Measurements from ENCODE around the gene FBXL13. TPM values are rescaled to one million over a fixed set of nuclear protein-coding genes. Genes with fewer than 3 reads are reported as not detected.
A peak's percentile ranks its signal among the peaks of the same experiment; 100 is the strongest.
"Not testable (repeated sequence)": the region's sequence is repeated elsewhere in the genome, so short reads cannot be mapped to it uniquely, and the experiment has no call there.

The FBXL13 gene
- total and polyA plus RNA-seq, 5 donors, result 0.07 to 1.3 (median 0.68) TPM

- H3K27ac ChIP-seq (ENCODE audit: low read length); H3K4me1 ChIP-seq (ENCODE audit: control insufficient read depth, insufficient read depth, low read length); H3K4me3 ChIP-seq (ENCODE audit: low read length); DNase-seq; H3K27me3 ChIP-seq (ENCODE audit: control insufficient read depth, insufficient read depth); intact Hi-C loops (cut with DNase I); ATAC-seq; H3K9me3 ChIP-seq (ENCODE audit: control insufficient read depth, low read length): not testable (repeated sequence)
- 95% methylated on average over 3 of the region's 3 CpGs for WGBS
Observed at GRCh38 chr7:102958004-102958403, 116.6 kb downstream of the FBXL13 start.

- ATAC-seq; H3K27ac ChIP-seq (ENCODE audit: low read length); DNase-seq; H3K9me3 ChIP-seq (ENCODE audit: control insufficient read depth, low read length); H3K4me3 ChIP-seq (ENCODE audit: low read length); H3K27me3 ChIP-seq (ENCODE audit: control insufficient read depth, insufficient read depth); H3K4me1 ChIP-seq (ENCODE audit: control insufficient read depth, insufficient read depth, low read length); intact Hi-C loops (cut with DNase I): not testable (repeated sequence)
- WGBS, result 96% methylated on average over 4 of the region's 4 CpGs
Observed at GRCh38 chr7:102954359-102954758, 120.2 kb downstream of the FBXL13 start.

GRCh38 chr7:102953406-102953805 lies 121.2 kb downstream of the FBXL13 start:
- no peaks in the 10 kb centered on the region for H3K4me1 ChIP-seq (ENCODE audit: control insufficient read depth, insufficient read depth, low read length)
- no peaks in the 10 kb centered on the region for H3K9me3 ChIP-seq (ENCODE audit: control insufficient read depth, low read length)
- H3K27ac ChIP-seq (ENCODE audit: low read length), result no peak overlapping the region
- DNase-seq (no peak), ATAC-seq (no peak)
- intact Hi-C loops (cut with DNase I), result no loop called here
- H3K27me3 ChIP-seq (ENCODE audit: control insufficient read depth, insufficient read depth), result no peaks in the 10 kb centered on the region
- H3K4me3 ChIP-seq (ENCODE audit: low read length), result no peak overlapping the region

GRCh38 chr7:102951839-102952238 lies 122.8 kb downstream of the FBXL13 start:
- intact Hi-C loops (cut with DNase I), result no loop called here
- ATAC-seq, result no peak
- no peaks in the 10 kb centered on the region for H3K4me1 ChIP-seq (ENCODE audit: control insufficient read depth, insufficient read depth, low read length)
- no peaks in the 10 kb centered on the region for H3K27me3 ChIP-seq (ENCODE audit: control insufficient read depth, insufficient read depth)
- DNase-seq, result no peak
- no peak overlapping the region for H3K4me3 ChIP-seq (ENCODE audit: low read length)
- no peak overlapping the region for H3K27ac ChIP-seq (ENCODE audit: low read length)
- H3K9me3 ChIP-seq (ENCODE audit: control insufficient read depth, low read length), result no peaks in the 10 kb centered on the region
- WGBS, result 97% methylated on average over 3 of the region's 3 CpGs

- 92% methylated on average over 4 of the region's 4 CpGs for WGBS
- DNase-seq (no peak), ATAC-seq (no peak)
- Histone ChIP-seq H3K9me3 (ENCODE audit: control insufficient read depth, low read length) (no peaks in the 10 kb centered on the region), H3K27me3 (ENCODE audit: control insufficient read depth, insufficient read depth) (no peaks in the 10 kb centered on the region), H3K4me3 (ENCODE audit: low read length) (no peak overlapping the region), H3K27ac (ENCODE audit: low read length) (no peak overlapping the region), H3K4me1 (ENCODE audit: control insufficient read depth, insufficient read depth, low read length) (no peaks in the 10 kb centered on the region)
- intact Hi-C loops (cut with DNase I), result no loop called here
Observed at GRCh38 chr7:102944241-102944640, 130.4 kb downstream of the FBXL13 start.

DNA sequence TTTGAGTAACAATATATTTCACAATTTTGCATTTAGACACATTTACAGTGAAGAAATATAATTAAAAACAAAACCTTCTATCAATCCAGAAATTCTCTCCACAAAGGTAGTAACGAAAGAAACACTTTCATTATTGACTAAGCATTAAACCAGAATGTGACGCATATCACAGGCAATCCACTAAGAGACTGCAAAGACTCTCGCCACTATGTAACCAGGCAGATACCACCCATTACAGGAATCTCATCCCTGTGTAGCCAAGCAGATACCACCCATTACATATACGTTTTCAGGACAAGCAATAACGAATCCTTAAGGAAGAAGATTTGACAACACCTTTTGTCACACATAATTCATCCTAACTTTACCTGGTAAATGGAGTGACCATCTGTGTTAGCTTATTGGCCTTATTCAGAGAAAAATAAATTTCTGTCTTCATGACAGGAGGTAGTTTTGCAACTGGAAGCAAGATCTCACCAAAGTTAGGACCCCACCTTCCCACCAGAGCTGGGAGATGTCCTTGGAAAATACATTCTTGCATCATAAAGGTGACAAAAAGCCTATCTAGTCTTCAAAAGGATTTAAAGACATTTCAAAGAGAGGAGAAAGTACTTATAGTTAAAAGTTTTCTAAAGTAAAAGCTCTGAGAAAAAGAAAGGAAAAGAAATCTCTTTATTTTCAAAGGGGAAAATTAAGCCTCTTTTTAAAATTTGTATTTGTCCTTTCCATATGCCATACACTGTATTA lies 131.0 kb downstream of the FBXL13 start:
- Histone ChIP-seq H3K4me1 (ENCODE audit: control insufficient read depth, insufficient read depth, low read length) (peaks cover 2% of the 10 kb centered on the region), H3K9me3 (ENCODE audit: control insufficient read depth, low read length) (no peaks in the 10 kb centered on the region), H3K4me3 (ENCODE audit: low read length) (no peak overlapping the region), H3K27ac (ENCODE audit: low read length) (no peak overlapping the region), H3K27me3 (ENCODE audit: control insufficient read depth, insufficient read depth) (no peaks in the 10 kb centered on the region)
- no peak for ATAC-seq
- WGBS, result 80% methylated on average over 5 of the region's 5 CpGs
- DNase-seq, result no peak
- intact Hi-C loops (cut with DNase I), result no loop called here

DNA sequence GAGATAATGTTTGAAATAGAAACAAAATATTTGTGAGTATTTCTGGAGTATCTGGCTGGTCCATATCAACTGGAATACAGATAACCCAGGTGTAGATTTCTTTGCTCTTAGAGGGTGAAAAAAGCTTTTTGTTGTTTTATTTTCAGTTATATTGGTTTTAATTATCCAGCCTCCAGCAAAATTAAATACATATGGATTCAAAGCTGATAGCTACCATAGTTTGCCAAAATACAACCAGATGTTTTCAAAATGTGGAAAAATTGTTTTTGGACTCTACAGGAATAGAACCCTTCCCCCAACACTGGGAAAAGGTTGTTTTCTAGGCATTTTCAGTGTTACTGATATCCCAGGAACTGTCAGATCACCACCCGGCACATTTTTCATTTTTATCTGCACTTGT lies 131.7 kb downstream of the FBXL13 start:
- H3K27me3 ChIP-seq (ENCODE audit: control insufficient read depth, insufficient read depth), result no peaks in the 10 kb centered on the region
- no peak overlapping the region for H3K27ac ChIP-seq (ENCODE audit: low read length)
- WGBS, result 64% methylated on average over 1 of the region's 1 CpG
- peaks cover 2% of the 10 kb centered on the region for H3K4me1 ChIP-seq (ENCODE audit: control insufficient read depth, insufficient read depth, low read length)
- no peak overlapping the region for H3K4me3 ChIP-seq (ENCODE audit: low read length)
- intact Hi-C loops (cut with DNase I), result no loop called here
- no peak for ATAC-seq
- DNase-seq, result no peak
- H3K9me3 ChIP-seq (ENCODE audit: control insufficient read depth, low read length), result no peaks in the 10 kb centered on the region

GRCh38 chr7:102942181-102942866 lies 132.3 kb downstream of the FBXL13 start:
- no peaks in the 10 kb centered on the region for H3K27me3 ChIP-seq (ENCODE audit: control insufficient read depth, insufficient read depth)

GRCh38 chr7:102938679-102939078 lies 135.9 kb downstream of the FBXL13 start:
- intact Hi-C loops (cut with DNase I), result no loop called here

More at GRCh38 chr7:102942181-102942866, 132.3 kb downstream of the FBXL13 start:
- WGBS, result 56% methylated on average over 4 of the region's 4 CpGs
- H3K4me3 ChIP-seq (ENCODE audit: low read length), result no peak overlapping the region
- intact Hi-C loops (cut with DNase I), result no loop called here
- H3K27ac ChIP-seq (ENCODE audit: low read length), result no peak overlapping the region
- no peak for ATAC-seq
- no peak for DNase-seq
- no peaks in the 10 kb centered on the region for H3K9me3 ChIP-seq (ENCODE audit: control insufficient read depth, low read length)
- H3K4me1 ChIP-seq (ENCODE audit: control insufficient read depth, insufficient read depth, low read length), result peaks cover 2% of the 10 kb centered on the region

DNA sequence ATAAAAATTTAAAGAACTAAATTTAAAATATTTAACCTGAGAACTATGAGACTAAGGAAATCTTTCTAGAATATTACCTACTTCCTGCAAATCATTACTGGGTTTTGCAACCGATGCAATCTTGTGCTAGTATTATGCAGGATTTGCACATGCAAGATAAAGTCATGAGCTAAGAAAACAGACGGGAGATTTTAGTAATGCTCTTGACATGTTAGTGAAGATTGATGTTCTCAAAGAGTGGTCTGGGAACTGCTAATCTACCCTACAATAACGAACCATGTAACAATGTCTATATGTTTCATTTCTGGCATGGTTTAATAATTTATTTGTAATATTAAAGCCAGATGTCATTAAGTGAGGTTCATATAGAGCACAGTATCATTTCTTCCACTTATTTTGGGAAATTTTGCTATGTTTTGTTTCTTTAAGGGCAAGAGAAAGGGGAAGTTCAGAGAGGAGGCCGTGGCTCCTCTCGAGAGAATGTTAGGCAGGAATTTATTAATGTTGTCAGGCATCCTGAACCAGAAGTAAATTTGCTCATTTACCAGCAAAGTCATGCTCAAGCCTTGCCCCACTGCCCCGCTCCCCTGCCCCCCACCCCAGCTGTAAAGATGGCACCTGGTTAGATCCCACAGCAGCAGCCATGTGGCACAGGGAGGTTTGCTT lies 139.0 kb downstream of the FBXL13 start:
- ATAC-seq (no peak), DNase-seq (no peak)
- H3K27ac ChIP-seq (ENCODE audit: low read length), result no peak overlapping the region
- no peaks in the 10 kb centered on the region for H3K27me3 ChIP-seq (ENCODE audit: control insufficient read depth, insufficient read depth)
- H3K4me3 ChIP-seq (ENCODE audit: low read length), result peak overlapping the region; percentile 22
- H3K9me3 ChIP-seq (ENCODE audit: control insufficient read depth, low read length), result no peaks in the 10 kb centered on the region
- WGBS, result 44% methylated on average over 6 of the region's 6 CpGs
- H3K4me1 ChIP-seq (ENCODE audit: control insufficient read depth, insufficient read depth, low read length), result peaks cover 2% of the 10 kb centered on the region
- intact Hi-C loops (cut with DNase I), result no loop called here

More at GRCh38 chr7:102938679-102939078, 135.9 kb downstream of the FBXL13 start:
- 63% methylated on average over 1 of the region's 1 CpG for WGBS
- DNase-seq (no peak), ATAC-seq (no peak)
- Histone ChIP-seq H3K27me3 (ENCODE audit: control insufficient read depth, insufficient read depth) (no peaks in the 10 kb centered on the region), H3K4me1 (ENCODE audit: control insufficient read depth, insufficient read depth, low read length) (peaks cover 2% of the 10 kb centered on the region), H3K4me3 (ENCODE audit: low read length) (no peak overlapping the region), H3K27ac (ENCODE audit: low read length) (peak overlapping the region; percentile 74), H3K9me3 (ENCODE audit: control insufficient read depth, low read length) (no peaks in the 10 kb centered on the region)

DNA sequence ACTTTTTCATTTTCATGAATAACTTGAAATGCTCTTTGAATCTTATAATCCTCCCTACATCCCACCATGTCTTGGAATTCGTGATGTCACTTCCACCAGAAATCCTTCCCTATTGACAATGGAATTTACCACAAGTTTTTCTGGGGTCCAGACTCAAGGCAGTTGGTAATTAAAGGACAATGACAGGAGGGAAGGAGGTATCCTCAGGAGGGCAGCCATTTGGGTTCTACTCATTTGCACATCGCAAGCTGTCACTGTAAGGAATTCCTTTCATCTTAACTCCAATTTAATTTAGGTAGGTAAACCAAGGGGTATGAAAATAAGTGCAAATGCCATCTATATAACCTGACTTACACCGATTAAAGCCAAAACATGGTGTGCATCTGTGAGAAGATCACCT lies 139.9 kb downstream of the FBXL13 start:
- Histone ChIP-seq H3K4me1 (ENCODE audit: control insufficient read depth, insufficient read depth, low read length) (peaks cover 2% of the 10 kb centered on the region), H3K9me3 (ENCODE audit: control insufficient read depth, low read length) (no peaks in the 10 kb centered on the region), H3K4me3 (ENCODE audit: low read length) (peak overlapping the region; percentile 22), H3K27me3 (ENCODE audit: control insufficient read depth, insufficient read depth) (no peaks in the 10 kb centered on the region), H3K27ac (ENCODE audit: low read length) (peak overlapping the region; percentile 89)
- no peak for ATAC-seq
- no peak for DNase-seq
- WGBS, result 59% methylated on average over 3 of the region's 3 CpGs
- intact Hi-C loops (cut with DNase I), result no loop called here
